Transverse colon (tissue), 4 donors: Measurements from ENCODE around the gene KIFC1. TPM values are rescaled to one million over a fixed set of nuclear protein-coding genes. Genes with fewer than 3 reads are reported as not detected.

Experiments
- DNase-seq: peaks from one replicate; pipeline ENCODE4 v3.0.0-alpha.2; 2019
- H3K27ac ChIP-seq, 4 donors: fragments of 200-600 bp; sonication (generic); 2 replicates each; pipeline ENCODE4 v1.5.1; 2016 to 2018; ENCODE audit warnings: inconsistent platforms in 4 of 4
- H3K27me3 ChIP-seq: fragments of 200-600 bp; sonication (generic); 2 replicates; pipeline ENCODE4 v1.5.1; 2017; ENCODE audit warnings: inconsistent platforms
- H3K36me3 ChIP-seq, 4 donors: fragments of 200-600 bp; sonication (generic); 2 replicates each; pipeline ENCODE4 v1.5.1; 2017 to 2019; ENCODE audit warnings: inconsistent platforms in 4 of 4
- H3K4me1 ChIP-seq, 4 donors: fragments of 200-600 bp; sonication (generic); 2 replicates each; pipeline ENCODE4 v1.5.1; 2017 to 2020; ENCODE audit warnings: inconsistent platforms in 4 of 4
- H3K4me3 ChIP-seq, 4 donors: fragments of 200-600 bp; sonication (generic); 1 replicate in 1 of 4; 2 replicates in 3 of 4; pipeline versions ENCODE4 v1.5.1 to v1.6.1; 2017 to 2019; ENCODE audit warnings: inconsistent platforms in 4 of 4
- H3K9me3 ChIP-seq, 2 donors: fragments of 200-600 bp; sonication (generic); 2 replicates each; pipeline ENCODE4 v1.5.1; 2017 to 2019; ENCODE audit warnings: inconsistent platforms in 2 of 2
- CTCF ChIP-seq, 5 experiments: fragments of 200-600 bp in 3 of 5; fragments of 450-650 bp in 2 of 5; sonication (generic) in 3 of 5; IDR thresholded peaks; 1 replicate in 2 of 5; 2 replicates in 3 of 5; pipeline ENCODE4 v1.5.1; 2016 to 2017; ENCODE audit warnings: antibody characterized with exemption in 5 of 5, inconsistent platforms in 3 of 5, mild to moderate bottlenecking in 2 of 5, moderate library complexity in 1 of 5
- EP300 ChIP-seq: sonication (generic); formaldehyde crosslinking; IDR thresholded peaks from one replicate; pipeline ENCODE4 v1.6.1; 2017; ENCODE audit warnings: antibody characterized with exemption, low read depth
- POLR2A ChIP-seq: fragments of 450-650 bp; IDR thresholded peaks from one replicate; pipeline ENCODE4 v1.6.1; 2016; ENCODE audit warnings: antibody characterized with exemption, mild to moderate bottlenecking, moderate library complexity
- POLR2AphosphoS5 ChIP-seq, 3 donors: sonication (generic); formaldehyde crosslinking; IDR thresholded peaks; one replicate each; pipeline ENCODE4 v1.6.1; 2016; ENCODE audit warnings: antibody characterized with exemption in 3 of 3
- WGBS, 2 donors: methylation state at CpG; one replicate each; pipeline ENCODE4 v1.1.5; 2018; ENCODE audit warnings: low coverage in 1 of 2; 5-methylcytosine and 5-hydroxymethylcytosine counted together
- in situ Hi-C, 4 donors: fragments of 200-750 bp; cut with MboI; loops; one replicate each; pipeline versions ENCODE4 v1.15.0 to v1.15.1; 2017; ENCODE audit warnings: low sequenced_read_pairs in 3 of 4, low pct_ligation_motif_present in 1 of 4, low pct_unique_long_range_greater_than_20kb in 1 of 4
- intact Hi-C: fragments of 100-400 bp; cut with DNase I; formaldehyde crosslinking; loops from one replicate; pipeline ENCODE4 v1.15.1; 2023; ENCODE audit warnings: low total_unique reads
- small RNA-seq, 4 donors: library from RNA; depleted of rRNA; stranded (forward); fragments of <200 nt; gene quantifications; one replicate each; pipeline ENCODE3, GENCODE V24; 2016
- total RNA-seq, 4 donors: library from RNA; depleted of rRNA; stranded (reverse); fragments of >200 nt; gene quantifications; one replicate each; pipeline ENCODE4 v1.1.0, GENCODE V29; 2016

Gene KIFC1
- total RNA-seq, 4 donors from 2014 or later: 2.6 to 51.5 (median 5.8) TPM

GRCh38 chr6:33458676-33459075 lies 67.1 kb downstream of the KIFC1 start:
- no peak overlapping the region for H3K4me3 ChIP-seq
- intact Hi-C loops: no loop called here
- no peaks in the 10 kb centered on the region for H3K36me3 ChIP-seq
- H3K27ac ChIP-seq: no peak overlapping the region
- TF ChIP-seq CTCF (IDR thresholded peaks at IDR 0.05) (no peak), EP300 (no peak), POLR2A (no peak), POLR2AphosphoS5 (IDR thresholded peaks at IDR 0.05) (no peak)
- no peaks in the 10 kb centered on the region for H3K9me3 ChIP-seq
- no peak for DNase-seq
- WGBS, 2 donors: 66 to 79% methylated on average over 2 to 3 of the region's 3 CpGs
- in situ Hi-C loops: no loop called here
- no peaks in the 10 kb centered on the region for H3K27me3 ChIP-seq
- H3K4me1 ChIP-seq: peaks cover under 1 to 11% (median 9%) of the 10 kb centered on the region in 4 donors

- Histone ChIP-seq H3K4me3 (no peak overlapping the region), H3K36me3 (no peaks in the 10 kb centered on the region), H3K9me3 (no peaks in the 10 kb centered on the region), H3K27me3 (no peaks in the 10 kb centered on the region), H3K4me1 (peaks cover 0 to 10% (median 8%) of the 10 kb centered on the region in 4 donors), H3K27ac (no peak overlapping the region)
- DNase-seq: no peak
- in situ Hi-C loops (no loop called here), intact Hi-C loops (no loop called here)
- TF ChIP-seq POLR2A: no peak
- TF ChIP-seq CTCF (IDR thresholded peaks at IDR 0.05): no peak
- TF ChIP-seq EP300: no peak
- no peak for TF ChIP-seq POLR2AphosphoS5 (IDR thresholded peaks at IDR 0.05)
- 85 to 92% methylated on average over 2 of the region's 2 CpGs for WGBS, 2 donors
Measured at GRCh38 chr6:33459226-33459625, 67.6 kb downstream of the KIFC1 start.

Small RNA genes within 50 kb of the gene (small RNA-seq; reads per million reads assigned to genes)
- gene RPL35AP4 (0 reads per million in 4 donors), gene ZBTB9 (0 reads per million in 4 donors)

Other genes starting within 250 kb of the KIFC1 start
- under 1 TPM in 3 of 4 donors, not detected in 1; 0.14 to 0.79 (median 0.75) TPM for gene COL11A2, start 199.4 kb upstream of the KIFC1 start, total RNA-seq
- 10 to 100 TPM; 26.9 to 31.9 (median 29.4) TPM for gene RXRB, start 191.2 kb upstream of the KIFC1 start, total RNA-seq
- 10 to 100 TPM; 38.2 to 99.9 (median 60.5) TPM for gene SLC39A7, start 191.0 kb upstream of the KIFC1 start, total RNA-seq
- gene HSD17B8, start 187.2 kb upstream of the KIFC1 start, total RNA-seq: 10 to 100 TPM; 34.3 to 65.7 (median 43.1) TPM
- 10 to 100 TPM; 10.8 to 29.9 (median 19.9) TPM for gene RING1, start 183.3 kb upstream of the KIFC1 start, total RNA-seq
- gene VPS52, start 119.9 kb upstream of the KIFC1 start, total RNA-seq: 10 to 100 TPM; 52.4 to 93.3 (median 63.4) TPM
- 1,000 to 10,000 TPM in 2 of 4 donors, 100 to 1,000 TPM in 2; 773 to 2,238 (median 1,359) TPM for gene RPS18, start 119.7 kb upstream of the KIFC1 start, total RNA-seq
- gene B3GALT4, start 114.7 kb upstream of the KIFC1 start, total RNA-seq: 10 to 100 TPM; 39.4 to 49.0 (median 41.8) TPM
- gene WDR46, start 102.6 kb upstream of the KIFC1 start, total RNA-seq: 10 to 100 TPM; 25.0 to 87.2 (median 55.8) TPM
- gene PFDN6, start 102.2 kb upstream of the KIFC1 start, total RNA-seq: 10 to 100 TPM in 3 of 4 donors, not detected in 1; 23.6 to 39.8 (median 28.1) TPM
- 10 to 100 TPM; 21.3 to 70.3 (median 25.8) TPM for gene RGL2, start 92.9 kb upstream of the KIFC1 start, total RNA-seq
- gene TAPBP, start 77.7 kb upstream of the KIFC1 start, total RNA-seq: 100 to 1,000 TPM; 175 to 423 (median 217) TPM
- gene ZBTB22, start 74.1 kb upstream of the KIFC1 start, total RNA-seq: 10 to 100 TPM; 10.1 to 31.8 (median 17.2) TPM
- 100 to 1,000 TPM in 1 of 4 donors, 10 to 100 TPM in 3; 40.7 to 302 (median 52.6) TPM for gene DAXX, start 68.9 kb upstream of the KIFC1 start, total RNA-seq
- gene PHF1, start 19.2 kb downstream of the KIFC1 start, total RNA-seq: 100 to 1,000 TPM in 1 of 4 donors, 10 to 100 TPM in 3; 47.8 to 110 (median 48.4) TPM
- gene CUTA, start 26.3 kb downstream of the KIFC1 start, total RNA-seq: 100 to 1,000 TPM in 2 of 4 donors, 10 to 100 TPM in 2; 18.9 to 134 (median 91.3) TPM
- 10 to 100 TPM in 2 of 4 donors, 1 to 10 TPM in 2; 4.9 to 37.2 (median 11.1) TPM for gene SYNGAP1, start 28.2 kb downstream of the KIFC1 start, total RNA-seq
- gene ZBTB9, start 62.8 kb downstream of the KIFC1 start, total RNA-seq: 1 to 10 TPM in 2 of 4 donors, not detected in 2; 2.2 to 3.2 TPM
- 100 to 1,000 TPM in 1 of 4 donors, 10 to 100 TPM in 3; 52.2 to 134 (median 59.5) TPM for gene BAK1, start 188.5 kb downstream of the KIFC1 start, total RNA-seq
- 100 to 1,000 TPM; 105 to 262 (median 124) TPM for gene ITPR3, start 229.5 kb downstream of the KIFC1 start, total RNA-seq